ENCODE data around the gene PYGO1.
A peak's percentile ranks its signal among the peaks of the same experiment; 100 is the strongest.
"Not testable (repeated sequence)": the region's sequence is repeated elsewhere in the genome, so short reads cannot be mapped to it uniquely, and the experiment has no call there.

The PYGO1 gene

DNA sequence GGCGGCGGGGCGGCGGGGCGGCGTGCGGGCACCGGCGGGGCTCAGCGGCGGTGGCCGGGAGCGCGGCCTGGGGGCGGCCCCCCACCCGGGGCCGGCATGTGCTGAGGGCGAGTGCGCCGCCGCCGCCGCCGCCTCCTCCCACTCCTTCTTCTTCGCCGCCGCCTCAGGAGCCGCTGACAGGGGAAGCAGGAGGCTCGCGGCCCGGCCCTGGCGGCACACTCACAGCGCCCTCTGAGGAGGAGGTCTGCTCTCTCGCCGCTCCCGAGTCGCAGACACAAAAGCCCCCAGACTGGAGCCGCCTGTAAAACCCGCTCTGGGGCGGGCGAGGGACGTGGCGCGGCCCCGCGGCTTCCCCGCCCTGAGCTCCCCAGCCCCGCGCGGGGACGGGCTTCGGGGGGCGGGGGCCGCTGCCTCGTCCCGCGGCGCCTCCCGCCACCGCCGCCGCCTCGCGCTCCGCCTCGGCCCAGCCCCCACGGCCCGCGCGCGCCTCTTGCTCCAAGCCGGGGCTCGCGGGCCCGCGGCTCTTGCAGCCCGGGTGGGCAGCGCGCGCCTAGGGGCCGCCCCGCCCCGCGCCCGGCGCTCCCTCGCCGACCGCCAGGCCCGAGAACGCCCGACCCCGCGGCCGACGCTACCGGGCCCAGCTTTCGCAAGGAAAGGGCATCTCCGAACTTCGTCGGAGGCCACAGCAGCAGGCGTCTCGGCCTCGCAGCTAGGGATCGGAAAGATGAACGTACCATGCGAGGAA is at the start of gene PYGO1:
TSS of gene PYGO1 (minus strand) at position 276 of the 745 bp plus-strand sequence. CDS start 462 bp downstream, outside the sequence.
- DNase-seq (ENCODE audit: low spot score), result peak; percentile 66

DNA sequence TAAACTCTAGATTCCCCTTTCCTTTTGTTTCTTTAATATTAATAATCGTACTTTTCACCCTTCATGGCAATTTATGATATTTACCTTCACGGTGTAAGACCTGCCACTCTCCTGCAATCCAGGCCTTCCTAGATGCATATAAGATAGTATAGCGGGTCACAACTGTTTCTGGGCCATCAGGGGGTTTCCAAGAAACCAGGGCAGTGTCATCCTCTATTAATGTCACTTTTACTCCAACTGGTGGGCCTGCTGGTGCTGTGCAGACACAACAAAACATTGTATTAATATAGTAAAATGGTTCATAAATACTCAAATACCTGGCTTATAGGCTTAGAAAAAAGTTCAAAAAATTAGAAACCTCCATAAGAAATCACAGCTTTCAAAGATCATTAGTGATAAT is 48.9 kb upstream of the PYGO1 start:
- DNase-seq (ENCODE audit: low spot score), result no peak

GRCh38 chr15:55633731-55634130 is 45.6 kb upstream of the PYGO1 start:
- no peak for DNase-seq (ENCODE audit: low spot score)

- DNase-seq (ENCODE audit: low spot score), result no peak
These were observed 44.3 kb upstream of the PYGO1 start for GRCh38 chr15:55632434-55632833.

GRCh38 chr15:55630858-55631257 is 42.7 kb upstream of the PYGO1 start:
- DNase-seq (ENCODE audit: low spot score), result no peak

- no peak for DNase-seq (ENCODE audit: low spot score)
These were observed 40.2 kb upstream of the PYGO1 start for GRCh38 chr15:55628369-55628730.

DNA sequence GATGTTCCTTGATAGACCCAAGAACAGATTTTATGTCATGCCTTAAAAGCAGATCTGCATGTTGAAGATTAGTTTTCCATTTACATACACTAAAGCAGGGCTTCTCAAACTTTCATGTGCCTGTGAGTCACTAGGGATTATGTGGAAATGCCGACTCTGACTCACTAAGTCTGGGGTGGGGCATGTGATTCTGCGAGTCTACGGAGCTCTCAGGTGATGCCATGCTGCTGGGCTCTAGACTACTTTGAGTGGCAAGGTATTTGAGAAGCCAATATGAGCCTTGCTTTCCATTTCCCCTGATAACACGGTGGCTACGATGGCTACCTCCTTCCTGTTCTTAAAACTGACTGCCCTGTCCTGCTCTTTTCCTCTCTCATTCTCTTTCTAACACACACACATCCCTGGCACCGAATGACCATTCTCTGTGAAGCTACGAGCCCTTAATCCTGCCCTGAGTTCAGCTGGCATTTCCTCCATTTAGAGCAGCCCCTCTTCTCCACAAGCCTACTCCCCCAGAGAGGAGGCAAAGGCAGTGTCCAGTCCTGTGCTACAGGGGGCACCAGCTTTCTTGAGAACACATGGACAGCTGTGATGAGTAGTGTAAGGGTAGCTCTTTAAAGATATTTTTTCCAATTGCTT is 39.7 kb upstream of the PYGO1 start:
- no peak for DNase-seq (ENCODE audit: low spot score)

GRCh38 chr15:55619783-55620182 is 31.6 kb upstream of the PYGO1 start:
- DNase-seq (ENCODE audit: low spot score), result no peak

DNA sequence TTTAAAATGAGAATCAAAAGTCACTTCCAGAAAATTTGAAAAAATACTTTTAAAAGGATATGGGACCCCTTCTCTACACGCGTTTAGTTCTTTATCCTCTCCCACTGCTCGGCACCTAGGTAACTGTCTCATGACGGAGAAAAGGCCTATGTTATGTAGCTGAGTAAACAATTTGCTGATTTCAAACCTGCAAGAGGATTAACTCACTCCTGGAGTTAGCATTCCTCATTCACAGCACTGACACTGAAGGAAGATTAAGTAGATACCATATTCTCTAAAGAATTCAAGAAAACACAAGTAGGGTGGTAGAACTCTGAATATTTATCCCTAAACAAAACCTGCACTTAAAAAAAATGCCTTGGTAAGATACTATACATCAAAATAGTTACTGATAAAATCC is 30.2 kb upstream of the PYGO1 start:
- no peak for DNase-seq (ENCODE audit: low spot score)

DNA sequence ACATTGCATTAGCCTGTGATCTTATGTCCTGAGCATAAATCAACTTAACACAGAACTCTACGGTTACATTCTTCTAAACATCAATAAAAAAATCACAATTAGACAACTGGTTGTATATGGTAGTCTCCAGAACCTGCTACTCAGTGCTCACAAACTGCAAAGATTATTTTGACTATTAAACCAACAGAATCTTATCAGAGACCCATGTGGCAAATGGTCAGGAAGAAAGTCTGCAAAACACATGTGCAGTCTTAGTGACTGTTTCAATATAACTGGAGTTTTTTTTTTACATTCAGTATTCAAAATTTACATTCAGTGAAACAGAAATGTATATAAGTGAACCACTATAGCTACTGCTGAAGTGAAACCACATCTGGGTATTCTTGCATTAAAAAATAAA is 27.3 kb upstream of the PYGO1 start:
- no peak for DNase-seq (ENCODE audit: low spot score)

- no peak for DNase-seq (ENCODE audit: low spot score)
These were observed 25.6 kb upstream of the PYGO1 start for GRCh38 chr15:55613727-55614126.

GRCh38 chr15:55606214-55606613 is 18.1 kb upstream of the PYGO1 start:
- DNase-seq (ENCODE audit: low spot score), result no peak

GRCh38 chr15:55601374-55601773 is 13.2 kb upstream of the PYGO1 start:
- no peak for DNase-seq (ENCODE audit: low spot score)

DNA sequence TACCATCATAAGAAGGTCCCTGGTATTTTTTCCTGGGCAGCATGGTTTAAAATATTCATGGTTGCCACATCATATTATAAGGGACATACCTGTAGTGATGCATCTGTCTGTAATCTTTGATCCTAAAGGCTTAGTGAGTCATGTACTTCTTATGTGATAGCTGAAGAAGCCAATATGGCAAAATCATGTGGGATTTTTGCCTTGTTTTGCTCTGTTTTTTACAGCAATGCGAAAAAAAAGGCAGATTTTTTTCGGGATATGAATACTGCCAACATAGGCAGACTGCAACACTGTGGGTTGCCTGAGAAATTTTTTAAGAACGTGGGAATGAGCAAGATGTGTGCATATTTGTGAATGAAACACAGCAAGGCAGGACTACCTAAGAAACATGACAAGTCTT is 11.3 kb upstream of the PYGO1 start:
- DNase-seq (ENCODE audit: low spot score), result no peak

DNA sequence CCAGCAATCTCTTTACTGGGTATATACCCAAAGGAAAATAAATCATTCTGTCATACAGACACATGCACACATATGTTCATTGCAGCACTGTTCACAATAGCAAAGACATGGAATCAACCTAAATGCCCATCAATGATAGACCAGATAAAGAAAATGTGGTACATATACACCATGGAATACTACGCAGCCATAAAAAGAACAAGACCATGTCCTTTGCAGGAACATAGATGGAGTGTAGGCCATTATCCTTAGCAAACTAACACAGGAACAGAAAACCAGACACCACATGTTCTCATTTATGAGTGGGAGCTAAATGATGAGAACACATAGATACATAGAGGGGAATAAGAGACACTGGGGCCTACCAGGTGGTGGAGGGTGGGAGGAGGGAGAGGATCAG is 4.9 kb upstream of the PYGO1 start:
- not testable (repeated sequence) for DNase-seq (ENCODE audit: low spot score)

DNA sequence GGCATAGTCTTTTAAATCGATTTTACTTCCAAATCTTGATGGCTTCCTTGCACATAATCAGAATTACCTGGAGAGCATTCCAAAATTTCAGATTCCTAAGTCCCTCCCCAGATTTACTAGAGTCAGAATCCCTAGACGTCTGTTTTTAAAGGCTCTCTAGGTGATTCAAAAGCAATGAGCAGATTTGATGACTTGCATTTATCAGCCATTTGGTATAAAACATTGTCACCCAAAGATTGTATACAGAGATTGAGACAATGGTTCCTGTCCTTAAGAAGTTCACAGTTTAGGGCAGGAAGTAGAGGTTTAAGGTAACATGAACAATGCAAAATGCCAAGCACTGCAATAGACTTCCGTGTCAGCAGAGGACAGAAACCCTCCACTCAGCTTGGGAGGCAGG is 2.6 kb upstream of the PYGO1 start:
- no peak for DNase-seq (ENCODE audit: low spot score)

DNA sequence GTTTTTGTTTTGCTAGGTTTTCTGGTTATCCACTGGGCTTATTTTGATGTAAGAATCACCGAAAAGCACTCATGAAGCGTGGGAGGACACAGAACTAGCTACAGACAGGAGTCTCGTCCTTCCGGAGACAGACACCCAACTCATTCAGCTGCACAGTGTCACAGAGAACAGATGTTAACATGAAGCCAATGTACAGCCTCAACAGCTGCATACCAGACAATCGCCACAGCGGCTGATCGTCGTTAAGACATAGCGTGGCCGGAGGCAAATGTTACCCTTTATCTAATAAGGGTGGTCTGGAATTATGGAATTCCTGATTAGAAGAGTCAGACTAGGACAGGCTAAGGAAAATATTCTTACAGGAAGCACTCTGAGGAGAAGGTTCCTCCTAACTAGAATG is 1.1 kb upstream of the PYGO1 start:
- DNase-seq (ENCODE audit: low spot score), result no peak

DNA sequence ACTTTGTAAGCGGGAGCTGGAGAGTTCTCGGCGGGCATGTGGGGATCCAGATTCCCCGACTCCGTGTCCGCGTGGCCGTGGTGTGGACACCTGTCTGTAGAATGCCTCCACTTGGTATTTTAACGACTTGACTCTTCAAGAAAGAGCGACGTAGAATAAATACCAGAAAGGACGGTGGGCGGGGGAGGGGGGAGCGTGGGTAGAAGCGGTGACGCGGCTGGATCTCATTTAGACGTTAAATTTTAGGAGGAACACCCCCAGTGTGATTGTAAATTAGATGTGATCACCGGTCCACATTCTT is 620 bp upstream of the PYGO1 start:
- no peak for DNase-seq (ENCODE audit: low spot score)

- DNase-seq (ENCODE audit: low spot score), result peak; percentile 54
These were observed 650 bp downstream of the PYGO1 start for GRCh38 chr15:55587321-55588069.

DNA sequence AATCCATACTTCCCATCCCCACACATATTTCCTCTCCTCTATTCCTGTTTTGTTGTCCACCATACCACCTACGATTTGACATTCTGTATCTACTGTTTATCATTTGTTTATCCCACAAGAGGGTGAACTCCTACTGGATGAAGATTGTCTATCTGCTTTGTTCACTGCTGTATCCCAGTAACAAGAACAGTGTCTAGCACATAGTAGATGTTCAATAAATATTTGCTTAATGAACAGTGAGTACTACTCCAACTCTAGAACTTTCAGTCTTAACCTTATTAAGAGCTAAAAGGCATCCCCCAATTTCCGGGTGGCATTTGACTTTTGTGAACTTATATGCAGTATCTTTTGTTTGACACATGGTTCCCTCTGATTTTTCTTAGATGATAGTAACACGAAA is 1.3 kb downstream of the PYGO1 start:
- no peak for DNase-seq (ENCODE audit: low spot score)

DNA sequence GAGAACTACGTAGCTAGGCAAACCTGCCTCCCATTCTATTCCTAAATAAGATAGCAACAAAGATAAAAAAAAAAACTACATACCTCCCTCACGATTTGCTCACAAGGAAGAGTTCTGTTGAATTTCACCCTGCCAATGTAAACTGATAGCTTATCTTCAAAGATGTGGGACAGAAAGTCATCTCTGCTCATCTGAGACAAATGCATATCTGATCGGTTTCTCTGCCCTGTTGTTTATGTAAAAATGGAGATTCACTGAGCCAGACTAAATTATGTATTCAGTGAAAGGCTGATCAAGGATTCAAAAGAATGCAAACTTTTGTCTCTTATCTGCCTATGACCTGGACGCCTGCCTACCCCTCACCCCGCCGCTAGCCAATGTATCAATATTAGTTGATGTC is 11.2 kb downstream of the PYGO1 start:
- DNase-seq (ENCODE audit: low spot score), result no peak

- DNase-seq (ENCODE audit: low spot score), result no peak
These were observed 14.0 kb downstream of the PYGO1 start for GRCh38 chr15:55574096-55574495.

DNA sequence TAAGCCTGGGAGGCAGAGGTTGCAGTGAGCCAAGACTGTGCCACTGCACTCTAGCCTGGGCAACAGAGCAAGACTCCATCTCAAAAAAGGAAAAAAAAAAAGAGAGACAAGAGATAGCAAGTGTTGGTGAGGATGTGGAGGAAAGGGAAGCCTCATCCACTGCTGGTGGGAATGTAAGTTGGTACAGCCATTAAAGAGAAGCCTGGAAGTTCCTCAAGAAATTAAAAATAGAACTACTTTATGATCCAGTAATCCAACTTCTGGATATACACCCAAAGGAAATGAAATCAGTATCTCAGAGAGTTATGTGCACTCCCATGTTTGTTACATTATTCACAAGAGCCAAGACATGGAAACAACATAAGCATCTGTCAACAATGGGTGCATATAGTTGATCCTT is 14.9 kb downstream of the PYGO1 start:
- no peak for DNase-seq (ENCODE audit: low spot score)

Measured in HuH-7 (cell line).